Gastrocnemius medialis (tissue), 4 donors: ENCODE data around the gene KCNH2.

Experiments used
- POLR2A ChIP-seq, 2 donors: fragments of 450-650 bp; IDR thresholded peaks; one replicate each; pipeline ENCODE4 v1.6.1; 2017; ENCODE audit warnings: antibody characterized with exemption in 2 of 2, mild to moderate bottlenecking in 2 of 2, moderate library complexity in 2 of 2
- TF ChIP-seq, protein P1 (sequence below), 5 experiments: fragments of 450-650 bp in 3 of 5; fragments of 200-600 bp in 2 of 5; sonication (generic) in 2 of 5; IDR thresholded peaks in 4 of 5; conservative IDR thresholded peaks in 1 of 5; 1 replicate in 4 of 5; 2 replicates in 1 of 5; pipeline ENCODE4 v1.5.1; 2016 to 2019; ENCODE audit warnings: antibody characterized with exemption in 5 of 5, mild to moderate bottlenecking in 3 of 5, moderate library complexity in 3 of 5

DNA sequence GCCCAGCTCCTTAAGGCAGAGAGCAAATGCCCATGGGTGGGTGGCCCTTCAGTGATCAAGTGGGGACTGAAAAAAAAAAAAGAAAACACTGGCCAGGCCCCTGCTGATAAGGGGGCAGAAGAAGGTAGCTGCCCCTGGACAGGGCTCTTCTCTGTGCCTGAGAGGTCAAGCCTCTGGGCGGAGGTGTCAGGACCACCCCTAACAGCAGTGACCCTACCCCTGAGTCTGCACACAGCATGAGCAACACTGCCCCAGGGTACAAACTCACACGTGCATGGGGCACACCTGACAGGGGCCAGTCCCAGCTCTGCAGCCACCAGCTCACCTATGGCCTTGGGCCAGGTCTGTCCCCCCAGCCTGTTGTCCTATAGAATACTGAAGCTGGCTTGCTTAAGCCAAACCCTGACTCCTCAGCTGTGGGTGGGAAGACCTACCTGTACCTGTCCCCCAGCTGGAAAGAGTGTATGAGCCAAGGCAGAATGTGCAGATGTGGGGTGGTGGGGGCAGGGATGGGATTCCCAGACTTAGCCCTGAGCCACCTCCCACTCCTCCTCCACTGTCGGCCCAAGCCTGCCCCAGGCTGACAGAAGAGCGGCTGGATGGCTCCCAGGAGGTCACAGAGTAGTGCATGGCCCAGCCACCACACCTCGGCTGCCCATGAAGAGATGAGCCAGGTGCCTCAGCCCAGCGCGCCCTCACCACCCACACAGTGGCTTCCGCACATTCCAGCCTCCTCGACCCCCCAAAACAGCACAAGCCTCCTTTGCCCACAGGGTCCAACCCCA, 23.7 kb downstream of the KCNH2 start:
- TF ChIP-seq POLR2A (IDR thresholded peaks at IDR 0.05) = no peak
- TF ChIP-seq, protein P1, sequence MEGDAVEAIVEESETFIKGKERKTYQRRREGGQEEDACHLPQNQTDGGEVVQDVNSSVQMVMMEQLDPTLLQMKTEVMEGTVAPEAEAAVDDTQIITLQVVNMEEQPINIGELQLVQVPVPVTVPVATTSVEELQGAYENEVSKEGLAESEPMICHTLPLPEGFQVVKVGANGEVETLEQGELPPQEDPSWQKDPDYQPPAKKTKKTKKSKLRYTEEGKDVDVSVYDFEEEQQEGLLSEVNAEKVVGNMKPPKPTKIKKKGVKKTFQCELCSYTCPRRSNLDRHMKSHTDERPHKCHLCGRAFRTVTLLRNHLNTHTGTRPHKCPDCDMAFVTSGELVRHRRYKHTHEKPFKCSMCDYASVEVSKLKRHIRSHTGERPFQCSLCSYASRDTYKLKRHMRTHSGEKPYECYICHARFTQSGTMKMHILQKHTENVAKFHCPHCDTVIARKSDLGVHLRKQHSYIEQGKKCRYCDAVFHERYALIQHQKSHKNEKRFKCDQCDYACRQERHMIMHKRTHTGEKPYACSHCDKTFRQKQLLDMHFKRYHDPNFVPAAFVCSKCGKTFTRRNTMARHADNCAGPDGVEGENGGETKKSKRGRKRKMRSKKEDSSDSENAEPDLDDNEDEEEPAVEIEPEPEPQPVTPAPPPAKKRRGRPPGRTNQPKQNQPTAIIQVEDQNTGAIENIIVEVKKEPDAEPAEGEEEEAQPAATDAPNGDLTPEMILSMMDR (IDR thresholded peaks at IDR 0.05 in 4 of 5, conservative IDR thresholded peaks at IDR 0.05 in 1 of 5) = no peak
